ENCODE results near the gene ACP1.

Gene ACP1

GRCh38 chr2:279366-279765 is 14.6 kb downstream of the ACP1 start:
- H3K4me3 ChIP-seq (ENCODE audit: low read depth, low read length): no peak overlapping the region
- no peak for DNase-seq (ENCODE audit: low read depth)
- TF ChIP-seq, protein P1, sequence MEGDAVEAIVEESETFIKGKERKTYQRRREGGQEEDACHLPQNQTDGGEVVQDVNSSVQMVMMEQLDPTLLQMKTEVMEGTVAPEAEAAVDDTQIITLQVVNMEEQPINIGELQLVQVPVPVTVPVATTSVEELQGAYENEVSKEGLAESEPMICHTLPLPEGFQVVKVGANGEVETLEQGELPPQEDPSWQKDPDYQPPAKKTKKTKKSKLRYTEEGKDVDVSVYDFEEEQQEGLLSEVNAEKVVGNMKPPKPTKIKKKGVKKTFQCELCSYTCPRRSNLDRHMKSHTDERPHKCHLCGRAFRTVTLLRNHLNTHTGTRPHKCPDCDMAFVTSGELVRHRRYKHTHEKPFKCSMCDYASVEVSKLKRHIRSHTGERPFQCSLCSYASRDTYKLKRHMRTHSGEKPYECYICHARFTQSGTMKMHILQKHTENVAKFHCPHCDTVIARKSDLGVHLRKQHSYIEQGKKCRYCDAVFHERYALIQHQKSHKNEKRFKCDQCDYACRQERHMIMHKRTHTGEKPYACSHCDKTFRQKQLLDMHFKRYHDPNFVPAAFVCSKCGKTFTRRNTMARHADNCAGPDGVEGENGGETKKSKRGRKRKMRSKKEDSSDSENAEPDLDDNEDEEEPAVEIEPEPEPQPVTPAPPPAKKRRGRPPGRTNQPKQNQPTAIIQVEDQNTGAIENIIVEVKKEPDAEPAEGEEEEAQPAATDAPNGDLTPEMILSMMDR (conservative IDR thresholded peaks at IDR 0.05; ENCODE audit: low read depth, low read length): no peak

- H3K4me3 ChIP-seq (ENCODE audit: low read depth, low read length): no peak overlapping the region
- TF ChIP-seq, protein P1 (conservative IDR thresholded peaks at IDR 0.05; ENCODE audit: low read depth, low read length): no peak
- no peak for DNase-seq (ENCODE audit: low read depth)
These were observed 15.4 kb downstream of the ACP1 start for GRCh38 chr2:279956-280649.

GRCh38 chr2:280650-281110 is 15.9 kb downstream of the ACP1 start:
- no peak overlapping the region for H3K4me3 ChIP-seq (ENCODE audit: low read depth, low read length)
- DNase-seq (ENCODE audit: low read depth): no peak
- TF ChIP-seq, protein P1 (conservative IDR thresholded peaks at IDR 0.05; ENCODE audit: low read depth, low read length): no peak

DNA sequence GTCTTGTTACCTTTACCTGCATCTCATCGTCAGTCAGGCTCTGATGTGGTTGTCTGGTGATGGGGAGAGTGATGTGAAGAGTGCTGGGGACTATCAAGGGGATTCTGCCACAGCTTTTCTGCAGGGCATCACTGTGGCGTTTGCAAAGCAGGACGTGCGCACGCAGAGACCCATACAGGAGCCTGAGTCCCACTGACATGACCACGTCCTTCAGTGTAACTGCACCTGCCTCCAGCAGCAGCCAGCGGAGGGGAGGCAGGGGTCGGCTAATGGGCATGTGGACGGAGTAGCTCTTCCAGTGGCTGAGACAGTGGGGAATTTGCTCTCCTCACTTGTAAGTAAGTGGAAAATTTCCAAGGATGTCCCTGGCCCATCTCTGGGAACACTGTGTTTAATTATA is 16.6 kb downstream of the ACP1 start:
- no peak overlapping the region for H3K4me3 ChIP-seq (ENCODE audit: low read depth, low read length)
- no peak for DNase-seq (ENCODE audit: low read depth)
- TF ChIP-seq, protein P1 (conservative IDR thresholded peaks at IDR 0.05; ENCODE audit: low read depth, low read length): no peak

GRCh38 chr2:282371-283263 is 17.9 kb downstream of the ACP1 start:
- TF ChIP-seq, protein P1 (conservative IDR thresholded peaks at IDR 0.05; ENCODE audit: low read depth, low read length): no peak
- H3K4me3 ChIP-seq (ENCODE audit: low read depth, low read length): no peak overlapping the region
- no peak for DNase-seq (ENCODE audit: low read depth)

- H3K4me3 ChIP-seq (ENCODE audit: low read depth, low read length): no peak overlapping the region
- no peak for DNase-seq (ENCODE audit: low read depth)
- TF ChIP-seq, protein P1 (conservative IDR thresholded peaks at IDR 0.05; ENCODE audit: low read depth, low read length): no peak
These were observed 19.4 kb downstream of the ACP1 start for GRCh38 chr2:283996-284794.

Measured in choroid plexus epithelial cell (primary cell).